HG02943 (cell line): Measurements from ENCODE around the gene TSEN2.
"Not testable (repeated sequence)": the region's sequence is repeated elsewhere in the genome, so short reads cannot be mapped to it uniquely, and the experiment has no call there.

Source experiments
- ATAC-seq: cut with Tn5 transposase; IDR thresholded peaks from one replicate; pipeline ENCODE4 v1.9.1; 2021; ENCODE audit warnings: mild to moderate bottlenecking, low read depth, moderate library complexity; ENCODE audit not compliant: unreplicated experiment

Gene TSEN2

GRCh38 chr3:12484198-12484982 is at the start of gene TSEN2:
TSS of gene TSEN2 (plus strand) at chr3:12484480. CDS start at chr3:12489801, 5,321 bp downstream.
- ATAC-seq = peak; percentile 90

GRCh38 chr3:12436514-12437220 is 47.6 kb upstream of the TSEN2 start:
- no peak for ATAC-seq

- ATAC-seq = no peak
Measured at GRCh38 chr3:12437221-12437605, 47.1 kb upstream of the TSEN2 start.

- no peak for ATAC-seq
Measured at GRCh38 chr3:12437861-12438260, 46.4 kb upstream of the TSEN2 start.

GRCh38 chr3:12438318-12438717 is 46.0 kb upstream of the TSEN2 start:
- no peak for ATAC-seq

GRCh38 chr3:12439161-12439940 is 44.9 kb upstream of the TSEN2 start:
- no peak for ATAC-seq

GRCh38 chr3:12440927-12441714 is 43.2 kb upstream of the TSEN2 start:
- no peak for ATAC-seq

GRCh38 chr3:12442654-12443501 is 41.4 kb upstream of the TSEN2 start:
- ATAC-seq = no peak

- ATAC-seq = no peak
Measured at GRCh38 chr3:12443781-12444522, 40.3 kb upstream of the TSEN2 start.

- ATAC-seq = no peak
Measured at GRCh38 chr3:12444582-12445471, 39.5 kb upstream of the TSEN2 start.

GRCh38 chr3:12445523-12446240 is 38.6 kb upstream of the TSEN2 start:
- no peak for ATAC-seq

GRCh38 chr3:12446298-12446697 is 38.0 kb upstream of the TSEN2 start:
- no peak for ATAC-seq

GRCh38 chr3:12447075-12447474 is 37.2 kb upstream of the TSEN2 start:
- no peak for ATAC-seq

GRCh38 chr3:12448404-12449202 is 35.7 kb upstream of the TSEN2 start:
- not testable (repeated sequence) for ATAC-seq

GRCh38 chr3:12449889-12450682 is 34.2 kb upstream of the TSEN2 start:
- no peak for ATAC-seq

GRCh38 chr3:12451481-12451880 is 32.8 kb upstream of the TSEN2 start:
- ATAC-seq = no peak
